Peyer's patch (tissue), 4 donors: ENCODE data around the gene MIOX.

ENCODE experiments used
- CTCF ChIP-seq, 6 experiments: fragments of 450-650 bp in 4 of 6; fragments of 200-600 bp in 2 of 6; sonication (generic) in 1 of 6; IDR thresholded peaks; one replicate each; pipeline ENCODE4 v1.5.1; 2017 to 2019; ENCODE audit warnings: antibody characterized with exemption in 6 of 6, mild to moderate bottlenecking in 3 of 6, moderate library complexity in 1 of 6
- POLR2A ChIP-seq, 2 donors: fragments of 450-650 bp; IDR thresholded peaks; one replicate each; pipeline ENCODE4 v1.5.1; 2017; ENCODE audit warnings: antibody characterized with exemption in 2 of 2, mild to moderate bottlenecking in 2 of 2, moderate library complexity in 2 of 2

GRCh38 chr22:50508897-50509296 is 22.2 kb downstream of the MIOX start:
- TF ChIP-seq CTCF (IDR thresholded peaks at IDR 0.05) (no peak), POLR2A (IDR thresholded peaks at IDR 0.05) (no peak)
